Sigmoid colon (tissue), 4 donors: ENCODE results near the gene ITM2C.

Experiments
- CTCF ChIP-seq, 4 experiments: fragments of 450-650 bp in 3 of 4; fragments of 200-600 bp in 1 of 4; IDR thresholded peaks; one replicate each; pipeline ENCODE4 v1.5.1; 2016 to 2019; ENCODE audit warnings: antibody characterized with exemption in 4 of 4, mild to moderate bottlenecking in 3 of 4, moderate library complexity in 2 of 4
- EP300 ChIP-seq, 4 donors: sonication (generic); formaldehyde crosslinking; IDR thresholded peaks; one replicate each; pipeline ENCODE4 v1.6.1; 2017; ENCODE audit warnings: antibody characterized with exemption in 4 of 4
- POLR2A ChIP-seq, 2 donors: fragments of 450-650 bp; IDR thresholded peaks; one replicate each; pipeline ENCODE4 v1.6.1; 2016; ENCODE audit warnings: antibody characterized with exemption in 2 of 2, mild to moderate bottlenecking in 2 of 2, moderate library complexity in 2 of 2
- POLR2AphosphoS5 ChIP-seq, 4 donors: sonication (generic); formaldehyde crosslinking; IDR thresholded peaks; one replicate each; pipeline ENCODE4 v1.6.1; 2017; ENCODE audit warnings: antibody characterized with exemption in 4 of 4

- no peak for TF ChIP-seq CTCF (IDR thresholded peaks at IDR 0.05)
- TF ChIP-seq EP300 (IDR thresholded peaks at IDR 0.05): no peak
- no peak for TF ChIP-seq POLR2AphosphoS5 (IDR thresholded peaks at IDR 0.05)
- no peak for TF ChIP-seq POLR2A (IDR thresholded peaks at IDR 0.05)
Measured at GRCh38 chr2:230891064-230891463, 26.3 kb downstream of the ITM2C start.
